ENCODE measurements around the gene UNK. TPM values are rescaled to one million over a fixed set of nuclear protein-coding genes. Genes with fewer than 3 reads are reported as not detected.

UNK gene
- total and polyA plus RNA-seq, 9 of the 15 experiments (the other 6 are each of a cell fraction or from before 2014, with no cell fraction given), result 12.8 to 38.6 (median 24.8) TPM

GRCh38 chr17:75777296-75777922 lies 7.2 kb upstream of the UNK start:
- intact Hi-C loops (cut with micrococcal nuclease), result loop anchor here (5.0 kb wide), 1 partner anchor 70 kb away; no protein-coding TSS in a partner anchor
- Histone ChIP-seq H3K27me3 (ENCODE audit: control insufficient read depth in 2 of 2, insufficient read depth in 2 of 2, low read length in 2 of 2) (no peaks in the 10 kb centered on the region), H3K4me1 (replicated peaks in 1 of 2; ENCODE audit: control insufficient read depth in 2 of 2, insufficient read depth in 2 of 2, low read length in 2 of 2) (peaks cover 3 to 7% of the 10 kb centered on the region in 2 experiments; a peak in 4 of 5 replicates), H3K4me2 (ENCODE audit: insufficient read depth, low read length) (peak overlapping the region; percentile 86), H3K9ac (ENCODE audit: insufficient read depth in 1 of 2, low read depth in 2 of 2, low read length in 2 of 2) (peak overlapping the region in 1 of 2 experiments; percentile 94; a peak in 2 of 4 replicates), H3K9me3 (replicated peaks; ENCODE audit: control insufficient read depth, insufficient read depth, low read depth, low read length) (no peaks in the 10 kb centered on the region), H3K27ac (ENCODE audit: extremely low read depth, low read depth, low read length) (peak overlapping the region; percentile 35; the same call in 2 of the 3 replicates), H3K4me3 (peak overlapping the region; percentile 85), H4K20me1 (replicated peaks; ENCODE audit: control insufficient read depth, insufficient read depth, low read length) (peaks cover 42% of the 10 kb centered on the region), H3K79me2 (ENCODE audit: control insufficient read depth, insufficient read depth, low read length) (peaks cover 35% of the 10 kb centered on the region), H3K36me3 (ENCODE audit: control insufficient read depth, insufficient read depth, low read length) (peaks cover 31% of the 10 kb centered on the region), H3K9me1 (ENCODE audit: control insufficient read depth, insufficient read depth, low read length) (no peaks in the 10 kb centered on the region), H2AFZ (ENCODE audit: low read depth, low read length) (no peak overlapping the region)
- in situ Hi-C loops (cut with MboI), result loop anchor here (10.0 kb wide), 1 partner anchor 227 kb away; the partner anchor contains the start of gene CDK3
- no peak for DNase-seq (ENCODE audit: extremely low read depth in 1 of 4, low spot score in 3 of 4)
- ATAC-seq, result no peak
- no TSS peak for BruUV-seq (replicated peaks)
- WGBS (ENCODE audit: insufficient coverage, low coverage, missing lambda C conversion rate), result 10% methylated on average over 2 of the region's 2 CpGs
- FAIRE-seq, result no peak
- CTCF ChIA-PET (ENCODE audit: low intra/inter-chr PET ratio), result no interaction called here
- POLR2A ChIA-PET, result interaction anchor here (0.6 to 11.1 kb wide), 36 partner anchors 8 to 459 kb away, joined by 3 to 464 read pairs (median 7); partner anchors contain the start of genes CDK3, GALK1, SRP68 and TRIM65
- TF ChIP-seq DACH1 (IDR thresholded peaks at IDR 0.05; ENCODE audit: partially characterized antibody) (no peak), ZBTB9 (CRISPR knock-in tag; IDR thresholded peaks at IDR 0.05) (peak; percentile 16), ZNF444 (CRISPR knock-in tag; IDR thresholded peaks at IDR 0.05) (peak; percentile 32; the same call in 1 of the 2 replicates), SMAD3 (CRISPR knock-in tag; conservative IDR thresholded peaks at IDR 0.05) (no peak), HMBOX1 (IDR thresholded peaks at IDR 0.05) (peak; percentile 58), ATF4 (CRISPR knock-in tag; IDR thresholded peaks at IDR 0.05) (peak; percentile 62), ZFX (CRISPR knock-in tag; IDR thresholded peaks at IDR 0.05) (peak; percentile 60; the same call in 1 of the 2 replicates), THRA (IDR thresholded peaks at IDR 0.05) (no peak), NFXL1 (CRISPR knock-in tag; IDR thresholded peaks at IDR 0.05) (0 out of 2 replicates have a peak, but pooled peaks have one; percentile 4), NONO (IDR thresholded peaks at IDR 0.05; ENCODE audit: low read depth in 2 of 2, low read length in 1 of 2) (0 out of 4 replicates have a peak, but pooled peaks of 1 of the 2 experiments have one; percentile 11), ZNF253 (CRISPR knock-in tag; conservative IDR thresholded peaks at IDR 0.05) (0 out of 2 replicates have a peak, but pooled peaks have one; percentile 2), GTF3C2 (IDR thresholded peaks at IDR 0.05; ENCODE audit: borderline replicate concordance, extremely low read depth, insufficient read length) (no peak), KLF10 (CRISPR knock-in tag; IDR thresholded peaks at IDR 0.05) (0 out of 2 replicates have a peak, but pooled peaks have one; percentile 3)
